H9 (cell line): Measurements from ENCODE around the gene HSD17B7. TPM values are rescaled to one million over a fixed set of nuclear protein-coding genes. Genes with fewer than 3 reads are reported as not detected.

Experiments used
- DNase-seq: peaks from one replicate; pipeline ENCODE4 v3.0.0-alpha.2; 2017
- H2AFZ ChIP-seq: one replicate; pipeline ENCODE4 v1.6.1; 2013; ENCODE audit warnings: mild to moderate bottlenecking, low read length, control low read depth, moderate library complexity
- H2AK5ac ChIP-seq: 2 replicates; pipeline ENCODE4 v1.6.1; 2013; ENCODE audit warnings: low read length, control low read depth, mixed read lengths; ENCODE audit not compliant: insufficient read length
- H2BK120ac ChIP-seq: one replicate; pipeline ENCODE4 v1.6.1; 2013; ENCODE audit warnings: low read depth, mild to moderate bottlenecking, low read length, control low read depth, inconsistent platforms; ENCODE audit not compliant: poor library complexity, severe bottlenecking
- H2BK12ac ChIP-seq: 2 replicates; pipeline ENCODE4 v1.6.1; 2013; ENCODE audit warnings: low read length, control low read depth, mixed read lengths, low read depth; ENCODE audit not compliant: insufficient read length
- H2BK15ac ChIP-seq: 2 replicates; pipeline ENCODE4 v1.6.1; 2013; ENCODE audit warnings: low read depth, low read length, control low read depth
- H2BK20ac ChIP-seq: one replicate; pipeline ENCODE4 v1.6.1; 2013; ENCODE audit warnings: low read depth, mild to moderate bottlenecking, low read length, control low read depth, inconsistent platforms; ENCODE audit not compliant: poor library complexity, severe bottlenecking
- H2BK5ac ChIP-seq: 2 replicates; pipeline ENCODE4 v1.6.1; 2013; ENCODE audit warnings: low read length, control low read depth, mixed read lengths; ENCODE audit not compliant: insufficient read length
- H3K14ac ChIP-seq: 2 replicates; pipeline ENCODE4 v1.6.1; 2013; ENCODE audit warnings: low read length, control low read depth; ENCODE audit not compliant: insufficient read depth
- H3K18ac ChIP-seq: 2 replicates; pipeline ENCODE4 v1.6.1; 2013; ENCODE audit warnings: low read depth, mild to moderate bottlenecking, mixed read lengths, low read length, control low read depth; ENCODE audit not compliant: insufficient read length
- H3K23ac ChIP-seq: 2 replicates; pipeline ENCODE4 v1.6.1; 2013; ENCODE audit warnings: low read length, control low read depth, mixed read lengths, low read depth; ENCODE audit not compliant: insufficient read length
- H3K23me2 ChIP-seq: 2 replicates; pipeline ENCODE4 v1.6.1; 2013; ENCODE audit warnings: low read depth, mild to moderate bottlenecking, mixed read lengths, low read length, control low read depth; ENCODE audit not compliant: insufficient read length, poor library complexity, severe bottlenecking
- H3K27ac ChIP-seq: 2 replicates; pipeline ENCODE4 v1.5.1; 2013; ENCODE audit warnings: low read length, control low read depth, mixed read lengths, low read depth; ENCODE audit not compliant: insufficient read length
- H3K27me3 ChIP-seq: 2 replicates; pipeline ENCODE4 v1.6.1; 2013; ENCODE audit warnings: low read length, control low read depth, inconsistent platforms; ENCODE audit not compliant: insufficient read depth
- H3K4ac ChIP-seq: 2 replicates; pipeline ENCODE4 v1.6.1; 2013; ENCODE audit warnings: low read depth, mild to moderate bottlenecking, control low read depth, inconsistent platforms, low read length, moderate library complexity
- H3K4me1 ChIP-seq: 2 replicates; pipeline ENCODE4 v1.6.1; 2013; ENCODE audit warnings: low read length, control low read depth, inconsistent platforms; ENCODE audit not compliant: insufficient read depth
- H3K4me2 ChIP-seq: 2 replicates; pipeline ENCODE4 v1.6.1; 2013; ENCODE audit warnings: low read length, control low read depth, mixed read lengths; ENCODE audit not compliant: insufficient read length, insufficient read depth
- H3K56ac ChIP-seq: 2 replicates; pipeline ENCODE4 v1.6.1; 2013; ENCODE audit warnings: low read depth, mild to moderate bottlenecking, mixed read lengths, low read length, control low read depth; ENCODE audit not compliant: insufficient read length
- H3K79me1 ChIP-seq: 2 replicates; pipeline ENCODE4 v1.6.1; 2013; ENCODE audit warnings: low read depth, mild to moderate bottlenecking, moderate library complexity, low read length, control low read depth, inconsistent platforms; ENCODE audit not compliant: insufficient read depth, poor library complexity, severe bottlenecking
- H3K79me2 ChIP-seq: 2 replicates; pipeline ENCODE4 v1.6.1; 2013; ENCODE audit warnings: low read length, control low read depth, inconsistent platforms; ENCODE audit not compliant: insufficient read depth
- H3K9ac ChIP-seq: 2 replicates; pipeline ENCODE4 v1.6.1; 2013; ENCODE audit warnings: low read length, control low read depth, mixed read lengths; ENCODE audit not compliant: insufficient read length; ENCODE audit errors: extremely low read depth
- H3K9me3 ChIP-seq: one replicate; pipeline ENCODE4 v1.6.1; 2013; ENCODE audit warnings: low read depth, low read length, inconsistent platforms; ENCODE audit not compliant: control insufficient read depth
- H3T11ph ChIP-seq: one replicate; pipeline ENCODE4 v1.6.1; 2013; ENCODE audit warnings: mild to moderate bottlenecking, low read length, control low read depth, inconsistent platforms
- H4K20me1 ChIP-seq: one replicate; pipeline ENCODE4 v1.6.1; 2013; ENCODE audit not compliant: control insufficient read depth, insufficient read length, insufficient read depth
- H4K5ac ChIP-seq: 2 replicates; pipeline ENCODE4 v1.6.1; 2013; ENCODE audit warnings: low read depth, mild to moderate bottlenecking, mixed read lengths, low read length, control low read depth; ENCODE audit not compliant: insufficient read length
- H4K8ac ChIP-seq: replicated peaks from 2 replicates; pipeline ENCODE4 v1.6.1; 2013; ENCODE audit warnings: low read length, control low read depth, mixed read lengths, low read depth; ENCODE audit not compliant: insufficient read length
- H4K91ac ChIP-seq: 2 replicates; pipeline ENCODE4 v1.6.1; 2013; ENCODE audit warnings: low read depth, mild to moderate bottlenecking, moderate library complexity, mixed read lengths, low read length, control low read depth; ENCODE audit not compliant: insufficient read length
- H3K27ac Mint-ChIP-seq, 3 experiments: 2 replicates in 2 of 3; 3 replicates in 1 of 3; pipeline ENCODE4 v1.8.0; 2020 to 2021; ENCODE audit warnings: mixed read lengths in 3 of 3, mild to moderate bottlenecking in 1 of 3, moderate library complexity in 1 of 3
- H3K27me3 Mint-ChIP-seq: 2 replicates; pipeline ENCODE4 v1.8.0; 2021; ENCODE audit warnings: low read depth, mild to moderate bottlenecking, moderate library complexity, mixed read lengths
- H3K36me3 Mint-ChIP-seq, 3 experiments: 2 replicates in 2 of 3; 3 replicates in 1 of 3; pipeline ENCODE4 v1.8.0; 2020 to 2021; ENCODE audit warnings: low read depth in 3 of 3, mixed read lengths in 3 of 3; ENCODE audit not compliant: insufficient read depth in 1 of 3
- H3K4me1 Mint-ChIP-seq, 2 experiments: 2 replicates each; pipeline ENCODE4 v1.8.0; 2020; ENCODE audit warnings: mixed read lengths in 2 of 2
- H3K4me3 Mint-ChIP-seq, 2 experiments: 2 replicates in 1 of 2; 3 replicates in 1 of 2; pipeline ENCODE4 v1.8.0; 2020 to 2021; ENCODE audit warnings: mild to moderate bottlenecking in 2 of 2, mixed read lengths in 2 of 2, moderate library complexity in 1 of 2
- H3K9me3 Mint-ChIP-seq, 2 experiments: 2 replicates in 1 of 2; 3 replicates in 1 of 2; pipeline ENCODE4 v1.8.0; 2020; ENCODE audit warnings: mild to moderate bottlenecking in 2 of 2, mixed read lengths in 2 of 2, moderate library complexity in 1 of 2
- WGBS: extraction: QIAGEN DNeasy Blood & Tissue Kit; methylation state at CpG from one replicate; pipeline ENCODE4 v1.1.7; 2013; ENCODE audit warnings: missing lambda C conversion rate, low lambda C conversion rate, mixed read lengths; ENCODE audit not compliant: insufficient read length; ENCODE audit errors: extremely low coverage; 5-methylcytosine and 5-hydroxymethylcytosine counted together
- total RNA-seq: library from RNA; stranded (reverse); gene quantifications from 2 replicates; pipeline ENCODE4 v1.2.1, GENCODE V29; 2021
- TF ChIP-seq, protein P1 (sequence below): fragments of 200-600 bp; sonication (generic); conservative IDR thresholded peaks from 3 replicates; pipeline ENCODE4 v1.8.0; 2021; ENCODE audit warnings: antibody characterized with exemption, mild to moderate bottlenecking

The HSD17B7 gene
- total RNA-seq, 1 experiment from 2014 or later: 26.2 TPM

DNA sequence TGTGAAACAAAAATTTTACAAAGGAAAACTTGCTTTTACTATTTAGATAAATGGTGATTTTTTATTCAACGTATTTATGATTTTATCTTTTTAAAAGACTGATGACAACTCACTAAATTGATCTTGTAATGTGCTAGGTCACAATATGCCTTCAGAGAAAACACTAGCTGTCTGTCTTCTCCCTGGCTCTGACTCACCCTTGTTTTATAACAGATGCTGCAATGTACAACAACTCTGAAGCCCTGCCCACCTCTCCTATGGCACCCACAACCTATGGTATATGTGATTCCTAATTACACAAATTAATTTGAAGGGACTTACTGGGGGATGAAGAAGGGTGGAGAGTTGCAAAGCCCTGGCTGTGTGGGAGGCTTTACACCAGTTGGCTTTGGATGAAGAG is 24.7 kb upstream of the HSD17B7 start:
- H3K9me3 Mint-ChIP-seq: no peaks in the 10 kb centered on the region
- no peaks in the 10 kb centered on the region for H3K79me2 ChIP-seq
- H3K27me3 Mint-ChIP-seq: no peaks in the 10 kb centered on the region; the same call in 1 of the 2 replicates
- WGBS: no CpG with 5 or more reads among the region's 1 CpG
- no peaks in the 10 kb centered on the region for H3K27me3 ChIP-seq
- no peaks in the 10 kb centered on the region for H3K9me3 ChIP-seq
- DNase-seq: no peak
- no peak overlapping the region for H3K4me3 Mint-ChIP-seq
- H3K14ac ChIP-seq: no peak overlapping the region
- H2AK5ac ChIP-seq: no peak overlapping the region
- no peak overlapping the region for H3K4me2 ChIP-seq
- no peak overlapping the region for H2BK15ac ChIP-seq
- H3K18ac ChIP-seq: no peak overlapping the region
- no peaks in the 10 kb centered on the region for H3K4me1 ChIP-seq
- no peaks in the 10 kb centered on the region for H4K20me1 ChIP-seq
- no peak overlapping the region for H3K4ac ChIP-seq
- TF ChIP-seq, protein P1, sequence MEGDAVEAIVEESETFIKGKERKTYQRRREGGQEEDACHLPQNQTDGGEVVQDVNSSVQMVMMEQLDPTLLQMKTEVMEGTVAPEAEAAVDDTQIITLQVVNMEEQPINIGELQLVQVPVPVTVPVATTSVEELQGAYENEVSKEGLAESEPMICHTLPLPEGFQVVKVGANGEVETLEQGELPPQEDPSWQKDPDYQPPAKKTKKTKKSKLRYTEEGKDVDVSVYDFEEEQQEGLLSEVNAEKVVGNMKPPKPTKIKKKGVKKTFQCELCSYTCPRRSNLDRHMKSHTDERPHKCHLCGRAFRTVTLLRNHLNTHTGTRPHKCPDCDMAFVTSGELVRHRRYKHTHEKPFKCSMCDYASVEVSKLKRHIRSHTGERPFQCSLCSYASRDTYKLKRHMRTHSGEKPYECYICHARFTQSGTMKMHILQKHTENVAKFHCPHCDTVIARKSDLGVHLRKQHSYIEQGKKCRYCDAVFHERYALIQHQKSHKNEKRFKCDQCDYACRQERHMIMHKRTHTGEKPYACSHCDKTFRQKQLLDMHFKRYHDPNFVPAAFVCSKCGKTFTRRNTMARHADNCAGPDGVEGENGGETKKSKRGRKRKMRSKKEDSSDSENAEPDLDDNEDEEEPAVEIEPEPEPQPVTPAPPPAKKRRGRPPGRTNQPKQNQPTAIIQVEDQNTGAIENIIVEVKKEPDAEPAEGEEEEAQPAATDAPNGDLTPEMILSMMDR: no peak
- no peaks in the 10 kb centered on the region for H3K23me2 ChIP-seq
- no peaks in the 10 kb centered on the region for H3K79me1 ChIP-seq
- H3K23ac ChIP-seq: no peak overlapping the region
- H3K27ac Mint-ChIP-seq: no peak overlapping the region; a peak in 1 of 7 replicates
- H3T11ph ChIP-seq: no peak overlapping the region
- no peaks in the 10 kb centered on the region for H3K4me1 Mint-ChIP-seq
- H3K56ac ChIP-seq: no peak overlapping the region
- H3K36me3 Mint-ChIP-seq: no peaks in the 10 kb centered on the region; a peak in 1 of 7 replicates
- no peak overlapping the region for H2BK5ac ChIP-seq
- H4K5ac ChIP-seq: no peak overlapping the region
- no peak overlapping the region for H2AFZ ChIP-seq
- H4K8ac ChIP-seq: no peak overlapping the region
- no peak overlapping the region for H3K9ac ChIP-seq
- no peak overlapping the region for H2BK20ac ChIP-seq
- no peak overlapping the region for H2BK120ac ChIP-seq
- no peak overlapping the region for H3K27ac ChIP-seq
- no peak overlapping the region for H4K91ac ChIP-seq
- H2BK12ac ChIP-seq: no peak overlapping the region
